Large intestine (tissue), 3 donors: ENCODE measurements around the gene NKAIN2. TPM values are rescaled to one million over a fixed set of nuclear protein-coding genes. Genes with fewer than 3 reads are reported as not detected.

Experiments
- DNase-seq, 2 donors: peaks; one replicate each; pipeline versions ENCODE4 v3.0.0 to v3.0.0-alpha.2; 2013
- H3K27ac ChIP-seq: one replicate; pipeline ENCODE4 v1.5.1; 2013; ENCODE audit warnings: low read length
- H3K27me3 ChIP-seq: 2 replicates; pipeline ENCODE4 v1.6.1; 2013; ENCODE audit warnings: low read length; ENCODE audit not compliant: control insufficient read depth, insufficient read depth
- H3K36me3 ChIP-seq: 2 replicates; pipeline ENCODE4 v1.6.1; 2013; ENCODE audit warnings: low read length; ENCODE audit not compliant: control insufficient read depth, insufficient read depth
- H3K4me1 ChIP-seq: one replicate; pipeline ENCODE4 v1.6.1; 2013; ENCODE audit warnings: low read length; ENCODE audit not compliant: control insufficient read depth, insufficient read depth
- H3K4me3 ChIP-seq: one replicate; pipeline ENCODE4 v1.5.1; 2013; ENCODE audit warnings: low read length
- H3K9me3 ChIP-seq: one replicate; pipeline ENCODE4 v1.6.1; 2013; ENCODE audit warnings: mild to moderate bottlenecking, low read depth, low read length, moderate library complexity; ENCODE audit not compliant: control insufficient read depth
- WGBS: methylation state at CpG from one replicate; pipeline ENCODE4 v1.1.5; 2013; ENCODE audit warnings: low lambda C conversion rate; ENCODE audit not compliant: insufficient coverage; 5-methylcytosine and 5-hydroxymethylcytosine counted together
- polyA plus RNA-seq: library from polyadenylated mRNA; unstranded; fragments of 120-200 nt; gene quantifications from one replicate; pipeline ENCODE4 v1.2.1, GENCODE V29; 2013

NKAIN2 gene
- polyA plus RNA-seq, 1 donor = 1.3 TPM

- DNase-seq = no peak
- Histone ChIP-seq H3K27me3 (no peaks in the 10 kb centered on the region), H3K9me3 (no peaks in the 10 kb centered on the region), H3K36me3 (no peaks in the 10 kb centered on the region), H3K27ac (no peak overlapping the region), H3K4me1 (no peaks in the 10 kb centered on the region), H3K4me3 (no peak overlapping the region)
- WGBS = no CpG with 5 or more reads among the region's 2 CpGs
Measured at GRCh38 chr6:123879749-123880148, 76.1 kb downstream of the NKAIN2 start.

DNA sequence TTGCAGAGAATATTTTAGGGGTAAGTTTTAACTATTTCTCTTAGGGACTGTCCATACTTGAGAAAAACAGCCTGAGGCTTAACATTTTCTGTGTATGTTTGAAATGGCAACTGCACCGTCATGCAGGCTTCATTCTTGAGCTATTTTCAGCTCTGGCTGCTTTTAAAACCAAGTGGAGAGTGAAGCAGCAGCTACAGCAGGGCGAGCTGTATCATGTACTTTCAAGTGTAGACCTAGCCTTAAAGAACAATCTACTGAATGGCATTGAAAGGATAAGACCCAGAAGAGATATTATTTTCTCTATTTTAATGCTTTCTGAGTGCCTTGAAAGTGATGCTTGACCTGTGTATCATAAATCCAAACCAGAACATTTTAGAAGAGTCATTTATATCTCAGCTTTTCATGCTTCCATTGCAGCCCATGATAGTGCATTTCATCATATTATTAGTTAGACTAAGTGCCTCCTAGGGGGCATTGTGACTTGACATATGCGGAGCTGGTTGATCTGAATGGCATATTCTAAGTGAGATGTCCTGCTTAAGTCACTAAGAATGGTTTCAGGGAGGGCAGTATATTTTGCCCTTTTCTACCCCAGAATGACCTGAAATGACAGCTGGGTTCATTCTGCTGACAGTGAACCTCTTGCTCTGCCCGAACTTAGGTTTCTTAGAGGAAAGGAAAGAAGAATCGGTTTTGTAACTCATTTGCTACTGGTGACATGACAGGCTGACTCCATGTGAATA is 85.3 kb downstream of the NKAIN2 start:
- H3K27me3 ChIP-seq = no peaks in the 10 kb centered on the region
- WGBS = no CpG with 5 or more reads among the region's 5 CpGs
- no peak overlapping the region for H3K4me3 ChIP-seq
- H3K36me3 ChIP-seq = no peaks in the 10 kb centered on the region
- DNase-seq = no peak
- no peaks in the 10 kb centered on the region for H3K9me3 ChIP-seq
- H3K27ac ChIP-seq = no peak overlapping the region
- H3K4me1 ChIP-seq = no peaks in the 10 kb centered on the region

- H3K36me3 ChIP-seq = no peaks in the 10 kb centered on the region
- no peaks in the 10 kb centered on the region for H3K27me3 ChIP-seq
- no peaks in the 10 kb centered on the region for H3K4me1 ChIP-seq
- no peak overlapping the region for H3K4me3 ChIP-seq
- no peak overlapping the region for H3K27ac ChIP-seq
- 100% methylated on average over 1 of the region's 1 CpG for WGBS
- H3K9me3 ChIP-seq = no peaks in the 10 kb centered on the region
- no peak for DNase-seq
Measured at GRCh38 chr6:123895346-123895745, 91.7 kb downstream of the NKAIN2 start.

DNA sequence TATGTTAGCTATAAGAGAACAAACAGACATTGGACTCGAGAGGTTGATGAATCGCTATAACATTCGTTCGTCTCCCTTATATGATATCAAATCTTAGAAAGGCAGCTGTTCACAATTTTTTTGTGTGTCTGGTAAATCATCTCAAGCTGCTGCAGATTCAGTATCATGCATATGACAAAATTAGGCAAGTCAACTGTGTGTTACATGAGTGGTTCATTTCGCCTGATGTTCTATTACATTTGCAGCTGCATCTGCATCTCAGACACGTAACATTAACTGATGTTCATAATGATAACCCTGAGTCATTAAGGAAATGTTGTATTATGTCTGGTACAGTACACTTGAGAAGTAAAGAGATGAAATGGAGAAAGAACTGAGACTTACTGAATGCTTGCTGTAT is 92.1 kb downstream of the NKAIN2 start:
- Histone ChIP-seq H3K27ac (no peak overlapping the region), H3K27me3 (no peaks in the 10 kb centered on the region), H3K9me3 (no peaks in the 10 kb centered on the region), H3K36me3 (no peaks in the 10 kb centered on the region), H3K4me3 (no peak overlapping the region), H3K4me1 (no peaks in the 10 kb centered on the region)
- DNase-seq = no peak
- WGBS = 83% methylated on average over 2 of the region's 6 CpGs

- Histone ChIP-seq H3K27me3 (no peaks in the 10 kb centered on the region), H3K36me3 (no peaks in the 10 kb centered on the region), H3K4me1 (no peaks in the 10 kb centered on the region), H3K9me3 (no peaks in the 10 kb centered on the region), H3K4me3 (no peak overlapping the region), H3K27ac (no peak overlapping the region)
- DNase-seq = no peak
Measured at GRCh38 chr6:123896869-123897268, 93.2 kb downstream of the NKAIN2 start.

DNA sequence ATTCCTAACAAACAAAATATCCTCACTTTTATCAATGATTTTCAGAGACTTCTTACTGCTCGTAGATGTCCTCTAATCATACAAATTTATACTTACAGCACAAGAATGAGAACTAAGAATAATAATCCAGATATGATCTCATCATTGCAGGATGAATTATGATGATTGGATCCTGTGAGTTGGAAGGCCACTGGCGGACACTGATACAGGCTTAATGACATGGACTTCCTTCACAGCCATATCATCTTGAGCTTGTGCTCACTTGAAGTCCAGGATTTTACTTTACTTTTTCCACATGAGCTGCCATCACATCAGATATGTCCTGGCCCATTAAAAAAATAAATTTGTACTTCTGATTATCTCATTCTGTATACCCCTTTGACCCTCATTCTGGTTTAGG is 94.3 kb downstream of the NKAIN2 start:
- no peaks in the 10 kb centered on the region for H3K36me3 ChIP-seq
- no peak overlapping the region for H3K4me3 ChIP-seq
- WGBS = 100% methylated on average over 1 of the region's 2 CpGs
- no peaks in the 10 kb centered on the region for H3K9me3 ChIP-seq
- no peaks in the 10 kb centered on the region for H3K27me3 ChIP-seq
- no peak for DNase-seq
- no peak overlapping the region for H3K27ac ChIP-seq
- no peaks in the 10 kb centered on the region for H3K4me1 ChIP-seq

- Histone ChIP-seq H3K36me3 (no peaks in the 10 kb centered on the region), H3K9me3 (no peaks in the 10 kb centered on the region), H3K4me1 (no peaks in the 10 kb centered on the region), H3K27ac (no peak overlapping the region), H3K27me3 (no peaks in the 10 kb centered on the region), H3K4me3 (no peak overlapping the region)
- no CpG with 5 or more reads among the region's 1 CpG for WGBS
- no peak for DNase-seq
Measured at GRCh38 chr6:123898665-123899064, 95.0 kb downstream of the NKAIN2 start.

DNA sequence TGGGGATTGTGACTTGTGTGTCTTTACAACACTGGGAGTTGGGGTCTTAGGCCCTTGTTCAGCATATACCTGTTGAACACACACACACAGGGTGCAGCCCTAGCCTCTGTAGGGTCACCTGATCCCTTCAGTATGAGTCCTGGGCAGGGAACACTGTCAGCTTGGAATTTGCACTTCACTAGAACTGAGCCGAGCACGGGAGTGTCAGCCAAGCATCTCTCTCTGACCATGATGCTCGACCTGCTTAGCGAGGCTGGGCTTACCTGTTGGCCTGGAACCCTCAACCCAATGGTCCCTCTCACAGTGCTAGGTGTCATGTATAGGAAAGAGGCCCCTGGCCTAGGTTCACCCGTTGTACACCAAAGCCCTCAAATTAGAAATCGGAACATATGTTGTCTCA is 96.1 kb downstream of the NKAIN2 start:
- no CpG with 5 or more reads among the region's 6 CpGs for WGBS

GRCh38 chr6:123901436-123901835 is 97.8 kb downstream of the NKAIN2 start:
- H3K27me3 ChIP-seq = no peaks in the 10 kb centered on the region
- no peaks in the 10 kb centered on the region for H3K36me3 ChIP-seq
- 92% methylated on average over 1 of the region's 2 CpGs for WGBS
- H3K9me3 ChIP-seq = no peaks in the 10 kb centered on the region
- no peaks in the 10 kb centered on the region for H3K4me1 ChIP-seq
- no peak overlapping the region for H3K27ac ChIP-seq
- no peak overlapping the region for H3K4me3 ChIP-seq
- no peak for DNase-seq

More for the DNA sequence above, 96.1 kb downstream of the NKAIN2 start:
- Histone ChIP-seq H3K4me3 (no peak overlapping the region), H3K4me1 (no peaks in the 10 kb centered on the region), H3K36me3 (no peaks in the 10 kb centered on the region), H3K9me3 (no peaks in the 10 kb centered on the region), H3K27ac (no peak overlapping the region), H3K27me3 (no peaks in the 10 kb centered on the region)
- DNase-seq = no peak

GRCh38 chr6:123902738-123903313 is 99.2 kb downstream of the NKAIN2 start:
- H3K36me3 ChIP-seq = no peaks in the 10 kb centered on the region
- no peaks in the 10 kb centered on the region for H3K27me3 ChIP-seq
- no peaks in the 10 kb centered on the region for H3K9me3 ChIP-seq
- no peak for DNase-seq
- no peak overlapping the region for H3K27ac ChIP-seq
- 94% methylated on average over 2 of the region's 6 CpGs for WGBS
- no peak overlapping the region for H3K4me3 ChIP-seq
- no peaks in the 10 kb centered on the region for H3K4me1 ChIP-seq

DNA sequence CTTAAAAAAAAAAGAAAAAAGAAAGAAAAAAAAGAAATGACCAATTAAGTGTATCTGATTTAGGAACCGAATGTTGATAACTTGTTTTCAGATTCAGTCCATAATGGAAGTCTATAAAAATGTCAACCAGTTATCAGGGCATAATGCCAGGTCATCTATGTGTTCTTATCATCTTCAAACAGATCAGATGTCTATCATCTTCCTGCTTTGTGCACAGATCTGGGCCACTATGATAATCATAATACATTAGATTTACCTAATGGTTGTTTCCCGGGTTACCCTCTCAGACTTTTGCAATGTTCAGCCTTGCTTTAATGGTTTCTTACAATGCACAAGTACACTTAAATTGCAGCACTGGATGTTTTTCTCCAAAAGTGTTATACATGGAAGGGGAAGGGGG is 100.6 kb downstream of the NKAIN2 start:
- no peak for DNase-seq
- H3K4me3 ChIP-seq = no peak overlapping the region
- no peaks in the 10 kb centered on the region for H3K9me3 ChIP-seq
- no peaks in the 10 kb centered on the region for H3K36me3 ChIP-seq
- 63% methylated on average over 1 of the region's 2 CpGs for WGBS
- no peaks in the 10 kb centered on the region for H3K4me1 ChIP-seq
- H3K27me3 ChIP-seq = no peaks in the 10 kb centered on the region
- no peak overlapping the region for H3K27ac ChIP-seq
